GM21515 (cell line): ENCODE data around the gene PCDHGA10.
"Not testable (repeated sequence)": the region's sequence is repeated elsewhere in the genome, so short reads cannot be mapped to it uniquely, and the experiment has no call there.

Source experiments
- ATAC-seq: cut with Tn5 transposase; IDR thresholded peaks from one replicate; pipeline ENCODE4 v1.9.1; 2021; ENCODE audit not compliant: unreplicated experiment

The PCDHGA10 gene

GRCh38 chr5:141420855-141421488 lies 8.2 kb downstream of the PCDHGA10 start, which contains the start of gene PCDHGA11:
PCDHGA11 (plus strand) TSS chr5:141421051; CDS start chr5:141421228, 177 bp downstream.
- peak; percentile 46 for ATAC-seq

DNA sequence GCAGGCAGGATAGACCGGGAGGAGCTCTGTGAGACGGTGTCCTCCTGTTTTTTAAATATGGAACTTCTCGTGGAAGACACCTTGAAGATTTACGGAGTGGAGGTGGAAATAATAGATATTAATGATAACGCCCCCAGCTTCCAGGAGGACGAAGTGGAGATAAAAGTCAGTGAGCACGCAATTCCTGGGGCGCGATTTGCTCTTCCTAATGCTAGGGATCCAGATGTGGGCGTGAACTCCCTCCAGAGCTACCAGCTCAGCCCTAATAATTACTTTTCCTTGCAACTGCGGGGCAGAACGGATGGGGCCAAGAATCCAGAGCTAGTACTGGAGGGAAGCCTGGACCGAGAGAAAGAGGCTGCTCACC lies 8.7 kb downstream of the PCDHGA10 start:
- no peak for ATAC-seq

DNA sequence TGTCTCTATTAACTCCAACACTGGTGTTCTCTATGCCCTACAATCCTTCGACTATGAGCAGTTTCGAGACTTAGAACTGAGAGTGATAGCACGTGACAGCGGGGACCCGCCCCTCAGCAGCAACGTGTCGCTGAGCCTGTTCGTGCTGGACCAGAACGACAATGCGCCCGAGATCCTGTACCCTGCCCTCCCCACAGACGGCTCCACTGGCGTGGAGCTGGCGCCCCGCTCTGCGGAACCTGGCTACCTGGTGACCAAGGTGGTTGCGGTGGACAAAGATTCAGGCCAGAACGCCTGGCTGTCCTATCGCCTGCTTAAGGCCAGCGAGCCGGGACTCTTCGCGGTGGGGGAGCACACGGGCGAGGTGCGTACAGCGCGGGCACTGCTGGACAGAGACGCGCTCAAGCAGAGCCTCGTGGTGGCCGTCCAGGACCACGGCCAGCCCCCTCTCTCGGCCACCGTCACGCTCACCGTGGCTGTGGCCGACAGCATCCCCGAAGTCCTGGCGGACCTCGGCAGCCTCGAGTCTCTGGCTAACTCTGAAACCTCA lies 10.0 kb downstream of the PCDHGA10 start:
- no peak for ATAC-seq

- no peak for ATAC-seq
These were observed 15.1 kb downstream of the PCDHGA10 start for GRCh38 chr5:141427783-141428426.

- peak; percentile 88 for ATAC-seq
These were observed 17.7 kb downstream of the PCDHGA10 start, which contains the start of gene PCDHGA12 for GRCh38 chr5:141430332-141431113. PCDHGA12 (plus strand) TSS chr5:141430507; CDS start chr5:141430760, 253 bp downstream.

DNA sequence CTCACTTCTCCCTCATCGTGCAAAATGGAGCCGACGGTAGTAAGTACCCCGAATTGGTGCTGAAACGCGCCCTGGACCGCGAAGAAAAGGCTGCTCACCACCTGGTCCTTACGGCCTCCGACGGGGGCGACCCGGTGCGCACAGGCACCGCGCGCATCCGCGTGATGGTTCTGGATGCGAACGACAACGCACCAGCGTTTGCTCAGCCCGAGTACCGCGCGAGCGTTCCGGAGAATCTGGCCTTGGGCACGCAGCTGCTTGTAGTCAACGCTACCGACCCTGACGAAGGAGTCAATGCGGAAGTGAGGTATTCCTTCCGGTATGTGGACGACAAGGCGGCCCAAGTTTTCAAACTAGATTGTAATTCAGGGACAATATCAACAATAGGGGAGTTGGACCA lies 18.5 kb downstream of the PCDHGA10 start:
- ATAC-seq: peak; percentile 44

DNA sequence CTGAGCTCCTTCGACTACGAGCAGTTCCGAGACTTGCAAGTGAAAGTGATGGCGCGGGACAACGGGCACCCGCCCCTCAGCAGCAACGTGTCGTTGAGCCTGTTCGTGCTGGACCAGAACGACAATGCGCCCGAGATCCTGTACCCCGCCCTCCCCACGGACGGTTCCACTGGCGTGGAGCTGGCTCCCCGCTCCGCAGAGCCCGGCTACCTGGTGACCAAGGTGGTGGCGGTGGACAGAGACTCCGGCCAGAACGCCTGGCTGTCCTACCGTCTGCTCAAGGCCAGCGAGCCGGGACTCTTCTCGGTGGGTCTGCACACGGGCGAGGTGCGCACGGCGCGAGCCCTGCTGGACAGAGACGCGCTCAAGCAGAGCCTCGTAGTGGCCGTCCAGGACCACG lies 19.5 kb downstream of the PCDHGA10 start:
- ATAC-seq: not testable (repeated sequence)

DNA sequence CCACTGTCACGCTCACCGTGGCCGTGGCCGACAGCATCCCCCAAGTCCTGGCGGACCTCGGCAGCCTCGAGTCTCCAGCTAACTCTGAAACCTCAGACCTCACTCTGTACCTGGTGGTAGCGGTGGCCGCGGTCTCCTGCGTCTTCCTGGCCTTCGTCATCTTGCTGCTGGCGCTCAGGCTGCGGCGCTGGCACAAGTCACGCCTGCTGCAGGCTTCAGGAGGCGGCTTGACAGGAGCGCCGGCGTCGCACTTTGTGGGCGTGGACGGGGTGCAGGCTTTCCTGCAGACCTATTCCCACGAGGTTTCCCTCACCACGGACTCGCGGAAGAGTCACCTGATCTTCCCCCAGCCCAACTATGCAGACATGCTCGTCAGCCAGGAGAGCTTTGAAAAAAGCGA lies 19.9 kb downstream of the PCDHGA10 start:
- ATAC-seq: not testable (repeated sequence)

DNA sequence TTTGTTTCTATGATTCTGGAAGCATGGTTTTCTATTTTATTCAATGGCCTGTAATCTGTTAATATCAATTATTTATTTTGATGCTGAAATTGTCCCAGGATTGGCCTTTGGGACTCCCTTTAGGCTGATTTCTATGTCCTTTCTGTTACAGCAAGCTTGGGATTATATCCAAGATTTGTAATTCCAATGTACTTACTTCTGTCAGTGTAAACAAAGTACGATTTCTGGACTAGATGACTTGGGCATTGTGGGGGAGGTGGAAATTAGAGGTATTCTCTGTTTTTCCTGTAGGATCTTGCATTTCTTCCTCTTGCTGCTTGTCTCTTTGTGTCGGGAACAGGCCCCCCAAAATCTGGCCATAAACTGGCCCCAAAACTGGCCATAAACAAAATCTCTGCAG lies 21.2 kb downstream of the PCDHGA10 start:
- no peak for ATAC-seq

DNA sequence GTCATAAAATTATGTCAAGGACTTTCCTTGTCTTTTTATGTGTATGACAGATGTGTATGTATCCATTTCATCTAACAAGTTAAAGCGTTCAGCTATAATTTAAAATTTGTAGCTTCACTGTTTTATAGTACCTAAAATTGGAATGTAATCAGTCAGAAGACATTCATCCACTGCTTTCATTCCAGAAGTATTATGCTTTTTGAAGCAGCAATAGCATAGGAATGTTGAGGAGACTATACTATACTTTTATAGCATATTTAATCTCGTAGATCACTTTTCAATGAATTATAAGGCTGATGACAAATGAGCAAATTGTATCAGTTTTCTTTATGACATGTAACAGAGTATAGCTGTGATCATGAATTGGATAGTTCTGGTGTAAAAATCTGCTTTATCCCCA lies 24.4 kb downstream of the PCDHGA10 start:
- ATAC-seq: no peak

GRCh38 chr5:141439411-141440141 lies 26.8 kb downstream of the PCDHGA10 start:
- ATAC-seq: no peak

GRCh38 chr5:141440341-141440740 lies 27.6 kb downstream of the PCDHGA10 start:
- ATAC-seq: no peak

DNA sequence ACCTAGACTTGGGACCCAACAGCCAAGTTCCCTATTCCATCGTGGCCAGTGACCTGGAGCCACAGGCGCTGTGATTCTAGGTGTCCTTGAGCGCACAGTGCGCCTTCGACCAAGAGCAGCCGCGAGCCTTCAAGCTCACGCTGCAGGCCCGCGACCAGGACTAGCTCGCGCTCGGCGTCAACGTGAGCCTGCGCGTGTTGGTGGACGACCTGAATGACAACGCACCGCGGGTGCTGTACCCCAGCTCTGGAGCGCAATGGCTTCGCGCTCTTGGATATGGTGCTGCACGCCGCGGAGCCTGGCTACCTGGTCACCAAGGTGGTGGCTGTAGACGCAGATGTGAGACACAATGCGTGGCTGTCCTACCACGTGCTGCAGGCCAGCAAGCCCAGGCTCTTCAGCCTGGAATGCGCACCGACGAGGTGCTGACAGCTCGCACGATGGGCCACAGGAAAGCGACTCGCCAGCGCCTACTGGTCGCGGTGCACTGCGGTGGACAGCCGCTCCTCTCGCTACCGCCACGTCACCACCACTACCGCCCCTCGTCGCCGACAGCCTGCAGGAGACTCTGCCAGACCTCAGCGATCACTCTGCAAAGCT lies 28.9 kb downstream of the PCDHGA10 start:
- no peak for ATAC-seq

- no peak for ATAC-seq
These were observed 52.6 kb downstream of the PCDHGA10 start for GRCh38 chr5:141465351-141465750.
